ENCODE results near the gene RNPEP. TPM values are rescaled to one million over a fixed set of nuclear protein-coding genes. Genes with fewer than 3 reads are reported as not detected.
A peak's percentile ranks its signal among the peaks of the same experiment; 100 is the strongest.

Gene RNPEP
- total and polyA plus RNA-seq, 4 donors, result 40.7 to 74.9 (median 47.5) TPM

DNA sequence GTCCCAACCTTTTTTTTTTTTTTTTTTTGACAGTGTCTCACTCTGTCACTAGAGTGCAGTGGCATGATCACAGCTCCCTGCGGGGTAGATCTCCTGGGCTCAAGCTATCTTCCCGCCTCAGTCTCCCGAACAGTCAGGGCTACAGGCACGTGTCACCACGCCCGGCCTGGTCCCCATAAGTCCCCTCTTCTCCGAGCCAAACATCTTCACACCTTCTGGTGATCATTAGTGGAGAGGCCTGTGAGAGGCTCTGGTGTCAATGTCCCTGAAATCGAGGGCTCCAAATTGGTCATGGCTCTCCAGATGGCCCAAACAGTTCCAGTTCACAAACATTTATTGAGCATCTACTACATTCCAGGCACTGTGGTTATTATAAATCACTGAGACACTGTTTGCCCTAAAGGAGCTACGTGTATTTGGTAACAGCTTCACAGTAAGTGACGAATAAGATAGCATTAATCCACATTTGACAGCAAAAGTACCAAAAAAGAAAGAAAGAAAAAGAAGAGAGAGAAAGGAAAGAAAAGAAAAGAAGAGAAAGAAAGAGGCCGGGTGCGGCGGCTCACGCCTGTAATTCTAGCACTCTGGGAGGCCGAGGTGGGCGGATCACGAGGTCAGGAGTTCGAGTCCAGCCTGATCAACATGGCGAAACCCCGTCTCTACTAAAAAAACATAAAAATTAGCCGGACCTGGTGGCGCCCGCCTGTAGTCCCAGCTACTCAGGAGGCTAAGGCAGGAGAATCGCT lies 28.0 kb upstream of the RNPEP start:
- peak; percentile 5 to 13 (median 10) for DNase-seq
- Histone ChIP-seq H3K4me3 (no peak overlapping the region), H3K9me3 (ENCODE audit: control insufficient read depth in 4 of 4, insufficient read depth in 3 of 4, low read length in 3 of 4) (no peaks in the 10 kb centered on the region), H3K27me3 (ENCODE audit: control insufficient read depth in 3 of 3, insufficient read depth in 3 of 3, low read length in 2 of 3) (no peaks in the 10 kb centered on the region), H3K36me3 (ENCODE audit: control insufficient read depth in 4 of 4, insufficient read depth in 4 of 4, low read length in 4 of 4) (peaks cover 5 to 12% (median 8%) of the 10 kb centered on the region in 4 donors), H3K4me1 (ENCODE audit: control insufficient read depth in 5 of 5, insufficient read depth in 5 of 5, low read length in 5 of 5) (peaks cover 0 to 6% (median 2%) of the 10 kb centered on the region in 5 donors), H3K27ac (ENCODE audit: low read depth in 1 of 2, low read length in 1 of 2) (peak overlapping the region; percentile 71 to 93), H3K9ac (ENCODE audit: insufficient read depth in 1 of 2, low read length in 2 of 2) (peak overlapping the region; percentile 63 to 90)
- TF ChIP-seq, protein P1, sequence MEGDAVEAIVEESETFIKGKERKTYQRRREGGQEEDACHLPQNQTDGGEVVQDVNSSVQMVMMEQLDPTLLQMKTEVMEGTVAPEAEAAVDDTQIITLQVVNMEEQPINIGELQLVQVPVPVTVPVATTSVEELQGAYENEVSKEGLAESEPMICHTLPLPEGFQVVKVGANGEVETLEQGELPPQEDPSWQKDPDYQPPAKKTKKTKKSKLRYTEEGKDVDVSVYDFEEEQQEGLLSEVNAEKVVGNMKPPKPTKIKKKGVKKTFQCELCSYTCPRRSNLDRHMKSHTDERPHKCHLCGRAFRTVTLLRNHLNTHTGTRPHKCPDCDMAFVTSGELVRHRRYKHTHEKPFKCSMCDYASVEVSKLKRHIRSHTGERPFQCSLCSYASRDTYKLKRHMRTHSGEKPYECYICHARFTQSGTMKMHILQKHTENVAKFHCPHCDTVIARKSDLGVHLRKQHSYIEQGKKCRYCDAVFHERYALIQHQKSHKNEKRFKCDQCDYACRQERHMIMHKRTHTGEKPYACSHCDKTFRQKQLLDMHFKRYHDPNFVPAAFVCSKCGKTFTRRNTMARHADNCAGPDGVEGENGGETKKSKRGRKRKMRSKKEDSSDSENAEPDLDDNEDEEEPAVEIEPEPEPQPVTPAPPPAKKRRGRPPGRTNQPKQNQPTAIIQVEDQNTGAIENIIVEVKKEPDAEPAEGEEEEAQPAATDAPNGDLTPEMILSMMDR (IDR thresholded peaks at IDR 0.05; ENCODE audit: control extremely low read depth, extremely low read depth), result no peak
- no peak for ATAC-seq (ENCODE audit: insufficient read depth, low FRiP score)
- WGBS, 2 donors, result 55 to 59% methylated on average over 24 of the region's 24 CpGs

DNA sequence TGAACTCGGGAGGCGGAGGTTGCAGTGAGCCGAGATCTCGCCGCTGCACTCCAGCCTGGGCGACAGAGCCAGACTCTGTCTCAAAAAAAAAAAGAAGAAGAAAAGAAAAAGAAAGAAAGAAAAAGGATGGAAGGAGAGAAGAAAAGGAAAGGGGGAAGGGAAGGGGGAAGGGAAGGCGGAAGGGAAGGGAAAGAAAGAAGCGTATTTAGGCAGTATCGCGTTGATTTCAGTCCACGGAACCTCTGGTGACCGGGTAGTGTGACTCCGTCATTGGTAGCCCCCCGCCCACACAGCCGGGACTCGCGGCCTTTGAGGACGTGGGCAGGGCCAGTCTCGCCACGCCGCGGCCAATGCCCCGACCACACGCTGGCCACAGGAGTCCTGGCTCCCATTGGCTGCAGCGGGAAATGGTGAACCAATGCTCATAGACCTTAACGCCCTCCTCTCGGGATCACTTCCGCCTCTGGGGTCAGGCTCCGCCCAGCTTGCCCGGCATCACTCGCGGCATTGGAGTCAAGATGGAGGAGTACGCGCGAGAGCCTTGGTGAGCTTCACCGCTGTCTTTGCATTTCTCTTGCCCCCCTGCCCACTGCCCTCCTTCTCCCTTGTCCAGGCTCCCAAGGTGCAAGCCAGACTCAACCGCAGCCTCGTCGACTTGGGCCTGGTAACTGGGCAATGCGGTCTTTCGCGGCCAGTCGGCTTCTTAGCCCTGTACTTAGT lies 27.3 kb upstream of the RNPEP start, which contains the start of gene TIMM17A:
Gene TIMM17A (plus strand): TSS at position 495 of the 720 bp plus-strand sequence. CDS start 24 bp downstream, at position 519.
- Histone ChIP-seq H3K9me3 (ENCODE audit: control insufficient read depth in 4 of 4, insufficient read depth in 3 of 4, low read length in 3 of 4) (no peaks in the 10 kb centered on the region), H3K4me1 (ENCODE audit: control insufficient read depth in 5 of 5, insufficient read depth in 5 of 5, low read length in 5 of 5) (peaks cover 0 to 6% (median 0%) of the 10 kb centered on the region in 5 donors), H3K27ac (ENCODE audit: low read depth in 1 of 2, low read length in 1 of 2) (peak within 1 kb of the TSS; percentile 71 to 96), H3K4me3 (peak within 1 kb of the TSS; percentile 96), H3K9ac (ENCODE audit: insufficient read depth in 1 of 2, low read length in 2 of 2) (peak within 1 kb of the TSS; percentile 96 to 100), H3K36me3 (ENCODE audit: control insufficient read depth in 4 of 4, insufficient read depth in 4 of 4, low read length in 4 of 4) (peaks cover 5 to 14% (median 10%) of the 10 kb centered on the region in 4 donors), H3K27me3 (ENCODE audit: control insufficient read depth in 3 of 3, insufficient read depth in 3 of 3, low read length in 2 of 3) (no peaks in the 10 kb centered on the region)
- peak; percentile 100 for ATAC-seq (ENCODE audit: insufficient read depth, low FRiP score)
- TF ChIP-seq, protein P1 (IDR thresholded peaks at IDR 0.05; ENCODE audit: control extremely low read depth, extremely low read depth), result no peak
- 0 to 1% methylated on average over 43 of the region's 43 CpGs for WGBS, 2 donors
- DNase-seq, result peak; percentile 98 to 99 (median 99)

DNA sequence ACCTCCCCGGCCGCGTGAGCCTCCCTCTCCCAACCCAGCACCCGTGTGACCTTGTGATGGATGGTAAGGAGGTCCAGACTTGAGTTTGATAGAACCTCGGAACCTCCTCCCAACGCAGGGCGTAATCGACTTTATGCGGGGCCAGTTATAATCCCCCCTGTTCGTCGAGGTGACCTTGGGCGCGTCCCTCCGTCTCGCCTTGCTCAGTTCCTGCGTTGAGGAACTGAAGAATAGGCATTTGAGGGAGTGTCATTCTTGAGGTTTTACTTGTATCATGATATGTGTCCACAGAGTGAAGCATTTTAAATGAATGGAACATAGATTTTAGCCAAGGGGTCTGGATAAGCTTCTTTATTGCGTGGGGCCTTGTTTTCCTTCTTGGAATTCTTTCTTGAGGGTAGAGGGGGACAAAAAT lies 26.7 kb upstream of the RNPEP start:
- peak overlapping the region; percentile 96 for H3K4me3 ChIP-seq
- no peaks in the 10 kb centered on the region for H3K27me3 ChIP-seq (ENCODE audit: control insufficient read depth in 3 of 3, insufficient read depth in 3 of 3, low read length in 2 of 3)
- peak overlapping the region; percentile 51 to 96 for H3K27ac ChIP-seq (ENCODE audit: low read depth in 1 of 2, low read length in 1 of 2)
- DNase-seq (no peak), ATAC-seq (ENCODE audit: insufficient read depth, low FRiP score) (peak; percentile 51)
- 0 to 1% methylated on average over 17 of the region's 17 CpGs for WGBS, 2 donors
- H3K4me1 ChIP-seq (ENCODE audit: control insufficient read depth in 5 of 5, insufficient read depth in 5 of 5, low read length in 5 of 5), result peaks cover 0 to 6% (median 0%) of the 10 kb centered on the region in 5 donors
- TF ChIP-seq, protein P1 (IDR thresholded peaks at IDR 0.05; ENCODE audit: control extremely low read depth, extremely low read depth), result no peak
- peaks cover 5 to 14% (median 10%) of the 10 kb centered on the region in 4 donors for H3K36me3 ChIP-seq (ENCODE audit: control insufficient read depth in 4 of 4, insufficient read depth in 4 of 4, low read length in 4 of 4)
- H3K9ac ChIP-seq (ENCODE audit: insufficient read depth in 1 of 2, low read length in 2 of 2), result peak overlapping the region; percentile 96 to 100
- H3K9me3 ChIP-seq (ENCODE audit: control insufficient read depth in 4 of 4, insufficient read depth in 3 of 4, low read length in 3 of 4), result no peaks in the 10 kb centered on the region
